Adrenal gland (tissue), 12 donors: ENCODE results near the gene NHEJ1. TPM values are rescaled to one million over a fixed set of nuclear protein-coding genes. Genes with fewer than 3 reads are reported as not detected.

Experiments
- DNase-seq, 7 donors: peaks; one replicate each; pipeline ENCODE4 v3.0.0-alpha.2; 2019 to 2020
- H3K27ac ChIP-seq, 5 donors: fragments of 200-600 bp; sonication (generic) in 4 of 5; 1 replicate in 3 of 5; 2 replicates in 2 of 5; pipeline versions ENCODE4 v1.5.1 to v1.8.0; 2016 to 2020; ENCODE audit warnings: mild to moderate bottlenecking in 1 of 5
- H3K27me3 ChIP-seq: fragments of 200-600 bp; 2 replicates; pipeline ENCODE4 v1.8.0; 2021
- H3K36me3 ChIP-seq, 2 donors: fragments of 200-600 bp; replicated peaks in 1 of 2; 1 replicate in 1 of 2; 2 replicates in 1 of 2; pipeline versions ENCODE4 v1.5.1 to v1.8.0; 2018 to 2022
- H3K4me1 ChIP-seq, 2 donors: fragments of 200-600 bp; replicated peaks in 1 of 2; 1 replicate in 1 of 2; 2 replicates in 1 of 2; pipeline versions ENCODE4 v1.5.1 to v1.8.0; 2018 to 2021
- H3K4me3 ChIP-seq, 4 donors: fragments of 200-600 bp; sonication (generic) in 3 of 4; one replicate each; pipeline ENCODE4 v1.5.1; 2016 to 2018
- H3K9me3 ChIP-seq, 3 donors: fragments of 200-600 bp; sonication (generic) in 1 of 3; replicated peaks in 1 of 3; 1 replicate in 2 of 3; 2 replicates in 1 of 3; pipeline versions ENCODE4 v1.5.1 to v1.8.0; 2016 to 2021
- CTCF ChIP-seq, 6 experiments: fragments of 450-650 bp in 4 of 6; fragments of 200-600 bp in 2 of 6; sonication (generic) in 1 of 6; IDR thresholded peaks; 1 replicate in 5 of 6; 2 replicates in 1 of 6; pipeline versions ENCODE4 v1.5.1 to v1.8.0; 2016 to 2021; ENCODE audit warnings: antibody characterized with exemption in 6 of 6, mild to moderate bottlenecking in 2 of 6, moderate library complexity in 1 of 6
- POLR2A ChIP-seq, 2 donors: fragments of 450-650 bp; IDR thresholded peaks; one replicate each; pipeline ENCODE4 v1.6.1; 2017; ENCODE audit warnings: antibody characterized with exemption in 2 of 2, mild to moderate bottlenecking in 2 of 2, moderate library complexity in 1 of 2
- WGBS, 4 donors: extraction: QIAGEN DNeasy Blood & Tissue Kit in 2 of 4; methylation state at CpG; one replicate each; pipeline versions ENCODE4 v1.1.5 to v1.1.7; 2013 to 2017; 5-methylcytosine and 5-hydroxymethylcytosine counted together
- intact Hi-C, 2 donors: fragments of 100-400 bp; cut with DNase I; formaldehyde crosslinking; loops; one replicate each; pipeline versions ENCODE4 v1.14.1 to v1.15.0; 2022 to 2023
- polyA plus RNA-seq, 3 donors: library from polyadenylated mRNA; stranded (reverse); fragments of 200-250 nt in 2 of 3; fragments of 350-450 nt in 1 of 3; fragmentation: Illumina TruSeq in 1 of 3; extraction: RNeasy Lipid Tissue Mini Kit (QIAGEN cat#74804) in 1 of 3; gene quantifications; one replicate each; pipeline ENCODE4 v1.2.3, GENCODE V29; 2013 to 2014
- total RNA-seq, 9 donors: library from RNA; depleted of rRNA in 4 of 9; stranded (reverse); fragments of >200 nt in 4 of 9; fragments of 120-200 nt in 1 of 9; fragmentation: NEBNext Ultra II Directional in 1 of 9; extraction: Animal tissue kit (Norgen Biotek cat#: 25700) in 1 of 9; gene quantifications; one replicate each; pipeline versions ENCODE4 v1.1.0 to v1.2.4, GENCODE V29; 2013 to 2023
- donor health status: healthy with polysubstance abuse.
- donor health status: Bipolar disorder and iron deficiency.
- donor health status: DM: yes; HTN: yes; CAD: no.
- donor health status: DM: no; HTN: no; CAD: no.
- donor health status: DM: no; HTN: no; CAD: no.
- donor health status: DM: yes; HTN: yes; CAD: no.

The NHEJ1 gene
- total and polyA plus RNA-seq, 12 donors: 5.7 to 26.0 (median 17.1) TPM

- Histone ChIP-seq H3K27ac (no peak overlapping the region), H3K36me3 (no peaks in the 10 kb centered on the region), H3K4me1 (no peaks in the 10 kb centered on the region), H3K27me3 (peaks cover 20% of the 10 kb centered on the region), H3K4me3 (no peak overlapping the region), H3K9me3 (no peaks in the 10 kb centered on the region)
- DNase-seq: no peak
- TF ChIP-seq CTCF (IDR thresholded peaks at IDR 0.05) (no peak), POLR2A (IDR thresholded peaks at IDR 0.05) (no peak)
- intact Hi-C loops: no loop called here
- WGBS, 4 donors: 51 to 56% (median 54%) methylated on average over 4 to 8 of the region's 8 CpGs
These were observed 122.7 kb downstream of the NHEJ1 start for GRCh38 chr2:219037783-219038499.

GRCh38 chr2:219035942-219036341 lies 124.7 kb downstream of the NHEJ1 start:
- intact Hi-C loops: no loop called here
- Histone ChIP-seq H3K27ac (no peak overlapping the region), H3K27me3 (peaks cover 9% of the 10 kb centered on the region), H3K36me3 (no peaks in the 10 kb centered on the region), H3K4me3 (no peak overlapping the region), H3K4me1 (no peaks in the 10 kb centered on the region), H3K9me3 (no peaks in the 10 kb centered on the region)
- TF ChIP-seq CTCF (IDR thresholded peaks at IDR 0.05) (no peak), POLR2A (IDR thresholded peaks at IDR 0.05) (no peak)
- no peak for DNase-seq
- WGBS, 4 donors: 61 to 83% (median 65%) methylated on average over 2 of the region's 2 CpGs

DNA sequence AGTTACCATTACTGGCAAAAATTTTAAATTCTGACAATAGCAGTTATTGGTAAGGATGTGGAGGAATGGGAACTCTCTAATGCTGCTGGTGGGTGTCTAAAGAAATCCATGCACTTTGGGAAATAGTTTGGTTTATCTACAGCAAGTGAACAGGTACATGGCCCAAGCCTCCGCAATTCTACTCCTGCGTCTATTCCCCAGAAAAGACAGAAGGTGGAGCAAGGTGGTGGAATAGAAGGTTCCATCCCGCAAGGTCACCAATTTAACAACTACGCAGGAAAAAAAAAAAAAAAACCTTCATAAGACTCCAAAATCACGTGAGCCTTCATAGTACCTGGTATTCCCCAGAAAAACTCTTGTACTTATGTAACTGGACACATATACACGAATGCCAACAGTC lies 125.8 kb downstream of the NHEJ1 start:
- Histone ChIP-seq H3K4me3 (no peak overlapping the region), H3K27ac (no peak overlapping the region), H3K9me3 (no peaks in the 10 kb centered on the region), H3K27me3 (peaks cover 9% of the 10 kb centered on the region), H3K4me1 (no peaks in the 10 kb centered on the region), H3K36me3 (no peaks in the 10 kb centered on the region)
- no peak for TF ChIP-seq POLR2A (IDR thresholded peaks at IDR 0.05)
- TF ChIP-seq CTCF (IDR thresholded peaks at IDR 0.05): no peak
- 43 to 61% (median 50%) methylated on average over 6 of the region's 6 CpGs for WGBS, 4 donors
- intact Hi-C loops: no loop called here
- no peak for DNase-seq

GRCh38 chr2:219032051-219032745 lies 128.4 kb downstream of the NHEJ1 start:
- Histone ChIP-seq H3K36me3 (no peaks in the 10 kb centered on the region), H3K4me1 (no peaks in the 10 kb centered on the region), H3K4me3 (no peak overlapping the region), H3K27ac (no peak overlapping the region), H3K9me3 (no peaks in the 10 kb centered on the region), H3K27me3 (peaks cover 9% of the 10 kb centered on the region)
- DNase-seq: no peak
- intact Hi-C loops: no loop called here
- WGBS, 4 donors: 72 to 82% (median 79%) methylated on average over 20 to 23 of the region's 23 CpGs
- no peak for TF ChIP-seq CTCF (IDR thresholded peaks at IDR 0.05)
- no peak for TF ChIP-seq POLR2A (IDR thresholded peaks at IDR 0.05)
